NK-92 (cell line): ENCODE results near the gene POLR2J.
"Not testable (repeated sequence)": the region's sequence is repeated elsewhere in the genome, so short reads cannot be mapped to it uniquely, and the experiment has no call there.

Experiments
- DNase-seq: peaks from one replicate; lab custom pipeline; 2025; ENCODE audit not compliant: unreplicated experiment; lab: John Stamatoyannopoulos, UW

POLR2J gene

DNA sequence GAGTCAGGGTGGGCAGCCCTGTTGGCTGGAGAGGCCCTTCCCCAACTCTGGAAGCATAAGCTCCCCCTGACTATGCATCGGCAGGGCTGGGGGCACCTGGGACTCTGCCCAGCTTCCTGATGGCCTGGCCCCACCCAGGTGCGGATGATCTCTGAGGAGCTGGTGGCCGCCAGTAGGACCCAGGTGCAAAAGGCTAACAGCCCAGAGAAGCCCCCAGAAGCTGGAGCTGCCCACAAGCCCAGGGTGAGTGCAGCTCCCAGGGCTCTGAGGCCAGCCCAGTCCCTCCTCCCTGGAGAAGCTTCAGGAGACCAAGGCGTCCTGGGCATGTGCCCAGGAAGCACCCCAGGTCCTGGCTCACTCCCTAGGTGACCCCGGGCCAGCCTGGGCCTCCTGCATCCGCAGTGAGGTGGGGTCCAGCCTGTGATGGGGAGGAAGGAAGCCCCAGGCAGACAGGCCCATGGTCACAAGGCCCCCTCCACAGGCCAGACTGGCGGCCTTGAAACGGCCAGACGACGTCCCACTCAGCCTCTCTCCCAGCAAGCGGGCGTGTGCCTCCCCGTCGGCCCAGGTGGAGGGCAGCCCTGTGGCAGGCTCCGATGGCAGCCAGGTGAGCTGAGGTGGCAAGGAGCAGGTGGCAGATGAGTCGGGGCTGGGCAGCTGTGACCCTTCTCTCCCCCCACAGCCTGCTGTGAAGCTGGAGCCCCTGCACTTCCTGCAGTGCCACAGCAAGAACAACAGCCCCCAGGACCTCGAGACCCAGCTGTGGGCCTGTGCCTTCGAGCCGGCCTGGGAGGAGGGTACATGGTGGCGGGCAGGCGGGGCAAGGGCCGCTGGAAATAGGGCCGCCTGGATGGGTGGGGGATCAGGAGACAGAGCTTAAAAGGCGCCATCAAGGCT is 10.9 kb downstream of the POLR2J start:
- no peak for DNase-seq

DNA sequence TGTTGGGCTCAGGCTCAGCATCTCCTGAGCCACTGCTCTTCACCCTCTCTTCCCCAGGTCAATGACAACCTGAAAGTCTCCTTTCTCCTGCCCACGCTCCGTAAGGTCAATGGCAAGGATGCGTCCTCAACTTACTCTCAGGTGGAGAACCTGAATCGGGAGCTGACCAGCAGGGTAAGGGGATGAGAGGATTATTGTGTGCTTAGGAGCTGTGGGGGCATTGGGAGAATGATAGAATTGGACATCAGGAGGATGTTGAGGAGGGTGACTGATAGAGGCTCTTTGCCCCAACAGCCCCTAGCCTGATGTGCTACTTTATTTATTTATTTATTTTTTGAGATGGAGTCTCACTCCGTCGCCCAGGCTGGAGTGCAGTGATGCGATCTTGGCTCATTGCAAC is 12.6 kb downstream of the POLR2J start:
- no peak for DNase-seq

DNA sequence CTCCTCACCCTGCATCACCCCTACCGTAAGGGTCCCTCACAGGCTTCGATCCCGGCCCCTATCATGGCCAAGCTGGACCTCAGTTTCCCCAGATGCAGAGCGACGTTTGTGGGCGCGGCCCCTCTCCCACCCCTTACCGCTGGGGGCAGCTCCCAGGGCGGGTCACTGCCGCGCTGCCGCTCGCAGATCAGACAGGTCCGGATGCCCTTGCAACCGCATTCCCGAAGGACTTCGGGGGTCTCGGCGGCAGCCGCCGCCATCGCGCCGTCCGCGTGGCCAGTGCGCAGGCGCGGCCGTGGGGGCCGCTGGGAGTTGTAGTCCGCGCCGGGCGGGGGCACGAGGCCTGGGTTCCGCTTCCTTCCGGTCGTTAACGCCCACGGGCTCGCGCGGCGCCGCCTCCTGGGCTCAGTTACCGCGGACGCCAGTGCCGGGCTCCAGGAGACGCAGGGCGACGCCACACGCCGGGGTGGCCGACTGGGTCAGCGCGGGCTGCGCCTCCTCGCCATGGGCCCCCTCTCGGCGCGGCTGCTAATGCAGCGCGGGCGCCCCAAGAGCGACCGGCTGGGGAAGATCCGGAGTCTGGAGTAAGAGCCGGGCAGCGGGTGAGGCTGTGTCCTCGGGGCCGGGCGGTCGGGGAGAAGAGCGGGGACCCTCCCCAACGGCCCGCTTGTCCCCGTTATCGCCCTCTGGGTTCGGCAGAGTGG is 14.0 kb downstream of the POLR2J start, which contains the start of the genes ALKBH4 and LRWD1:
Gene ALKBH4, minus strand, starts transcription at position 287 of the 704 bp plus-strand sequence. Its CDS starts 27 bp downstream, at position 260.
Gene LRWD1, plus strand, starts transcription at position 408 of the 704 bp plus-strand sequence. Its CDS starts 97 bp downstream, at position 505.
- peak; percentile 40 for DNase-seq

DNA sequence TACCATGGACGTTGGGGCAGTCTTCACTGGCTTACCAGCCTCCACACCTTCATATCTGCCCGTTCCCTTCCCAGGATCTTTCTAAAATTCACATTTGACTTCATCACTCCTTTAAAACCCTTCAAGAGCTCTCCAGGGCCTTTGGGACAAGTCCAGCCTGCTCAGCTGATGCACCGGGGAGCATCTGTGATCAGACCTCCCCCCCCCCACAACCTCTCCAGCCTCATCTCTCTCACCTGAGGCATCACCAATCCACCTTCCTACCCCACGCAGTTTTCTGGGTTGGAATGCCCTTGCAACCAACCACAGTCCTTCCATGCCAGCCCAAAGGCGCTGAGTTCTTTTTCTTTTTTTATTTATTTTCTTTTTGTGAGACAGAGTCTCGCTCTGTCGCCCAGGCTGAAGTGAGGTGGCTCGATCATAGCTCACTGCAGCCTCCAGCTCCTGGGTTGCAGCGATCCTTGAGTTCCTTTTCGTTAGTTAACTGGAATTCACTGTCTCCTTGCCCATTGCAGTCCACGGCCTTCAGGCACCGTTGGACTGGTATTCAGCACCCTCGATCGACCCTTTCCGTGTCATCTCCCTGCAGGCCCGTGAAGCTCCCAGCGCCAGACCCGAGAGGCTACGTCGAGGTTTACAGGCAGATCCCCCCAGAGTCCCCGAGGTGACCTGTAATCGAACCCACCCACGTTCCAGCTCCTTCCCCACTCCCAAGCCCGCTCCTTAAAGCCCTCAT is 14.7 kb downstream of the POLR2J start:
- no peak for DNase-seq

DNA sequence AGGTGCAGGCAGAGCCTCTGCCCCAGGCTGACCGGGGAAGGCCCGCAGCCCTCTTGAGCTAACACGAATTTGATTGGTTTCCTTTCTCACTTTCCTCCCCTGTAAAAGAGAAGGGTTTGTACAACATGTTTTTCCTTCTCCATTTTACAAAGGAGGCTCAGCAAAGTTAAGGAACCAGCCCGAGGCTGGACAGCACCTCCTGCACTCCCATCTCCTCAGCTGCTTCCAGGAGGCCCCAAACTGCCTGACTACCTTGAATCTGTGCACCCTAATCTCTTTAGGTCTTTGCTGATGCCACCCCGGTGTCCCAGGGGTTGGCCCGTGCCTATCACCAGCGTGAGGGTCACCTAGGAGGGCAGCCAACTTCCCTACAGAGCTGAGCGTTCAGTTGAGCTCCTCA is 18.3 kb downstream of the POLR2J start:
- DNase-seq, result no peak

DNA sequence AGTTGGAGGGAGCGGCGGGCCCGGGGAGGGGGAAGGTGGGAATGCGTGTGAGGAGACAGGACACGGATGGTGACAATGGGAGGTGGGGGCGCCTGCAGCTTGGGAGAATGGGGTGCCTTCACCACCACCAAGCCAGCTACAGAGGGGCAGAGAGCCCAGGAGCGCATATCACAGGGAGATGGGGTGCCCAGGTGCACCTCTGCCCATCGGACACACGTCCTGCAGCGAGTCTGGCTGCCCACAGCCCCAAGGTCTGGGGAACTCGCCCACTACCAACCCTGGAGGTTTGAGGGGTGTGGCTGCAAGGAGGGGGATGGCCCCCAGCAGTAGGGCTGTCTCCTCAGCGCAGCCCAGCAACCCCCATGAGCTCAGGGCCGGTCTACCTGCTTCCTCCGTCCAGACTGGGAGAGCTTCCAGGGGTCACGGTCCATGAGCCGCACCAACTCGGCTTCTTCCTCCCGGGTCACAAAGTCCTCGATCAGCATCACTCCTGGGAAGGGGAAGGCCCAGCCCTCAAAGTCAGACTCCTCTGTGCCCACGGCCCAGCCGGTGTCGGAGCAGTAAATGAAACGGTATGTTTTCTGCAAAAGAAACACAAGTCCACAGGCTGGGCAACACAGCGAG is 19.4 kb downstream of the POLR2J start:
- DNase-seq, result no peak

DNA sequence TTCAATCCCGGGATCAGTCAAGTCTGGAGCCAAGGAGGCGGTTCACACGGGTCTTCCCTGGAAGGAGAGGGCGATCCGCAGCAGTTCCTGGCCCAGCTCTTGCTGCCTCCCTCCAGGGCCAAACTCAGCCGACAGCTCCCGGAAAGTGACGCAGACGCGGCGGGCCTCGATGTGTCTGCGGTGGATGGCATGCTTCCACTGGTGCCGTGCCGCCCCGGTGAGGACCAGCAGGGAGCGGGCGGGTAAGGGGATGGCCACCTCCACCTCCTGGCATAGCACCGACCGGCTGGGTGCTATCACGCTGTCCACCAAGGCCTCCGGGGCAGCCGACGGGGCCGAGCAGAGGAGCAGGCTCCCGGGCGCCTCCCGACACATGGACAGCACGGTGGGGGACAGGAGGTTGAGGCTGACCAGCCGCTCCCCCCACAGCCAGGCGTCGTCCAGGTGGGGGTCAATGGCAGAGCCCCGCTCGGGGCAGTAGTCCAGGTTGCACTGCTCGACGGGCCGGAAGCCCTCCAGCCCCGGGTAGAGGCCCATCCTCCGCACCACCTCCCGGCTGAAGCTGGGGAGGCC is 21.3 kb downstream of the POLR2J start:
- no peak for DNase-seq

DNA sequence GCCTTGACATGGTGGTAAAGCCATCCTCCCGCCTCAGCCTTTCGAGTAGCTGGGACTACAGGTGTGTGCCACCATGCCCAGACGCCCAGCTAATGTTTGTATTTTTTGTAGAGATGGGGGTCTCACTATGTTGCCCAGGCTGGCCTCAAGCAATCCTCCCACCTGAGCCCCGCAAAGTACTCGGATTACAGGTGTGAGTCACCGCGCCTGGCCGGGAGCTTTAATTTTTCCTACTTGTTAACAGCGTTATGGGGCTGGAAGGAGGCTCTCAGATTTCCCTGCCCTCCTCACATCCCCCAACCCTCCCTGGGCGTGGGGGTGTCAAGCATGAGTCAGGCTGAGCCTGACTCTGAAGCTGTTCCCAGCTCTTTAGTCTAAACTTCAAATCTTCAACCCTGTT is 22.4 kb downstream of the POLR2J start:
- no peak for DNase-seq

DNA sequence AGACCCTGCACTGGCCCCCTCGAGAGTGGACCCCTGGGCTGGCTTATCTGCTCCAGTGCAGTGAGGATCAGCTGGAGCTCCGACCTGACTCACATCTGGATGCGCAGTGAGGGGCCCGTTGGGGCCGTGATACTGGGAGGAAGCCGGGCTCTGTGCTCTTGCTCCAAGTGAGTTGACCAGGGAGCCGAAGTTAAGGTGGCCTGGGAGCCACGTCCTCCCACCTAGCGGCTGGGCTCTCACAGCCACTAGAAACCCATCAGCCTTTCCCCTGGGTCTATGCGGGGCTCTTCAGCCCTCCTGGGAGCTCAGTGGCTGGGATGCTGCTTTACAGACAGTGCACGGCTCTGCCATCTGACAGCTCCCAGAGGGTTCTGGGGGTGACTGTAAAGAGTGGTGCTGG is 23.1 kb downstream of the POLR2J start:
- DNase-seq, result no peak

DNA sequence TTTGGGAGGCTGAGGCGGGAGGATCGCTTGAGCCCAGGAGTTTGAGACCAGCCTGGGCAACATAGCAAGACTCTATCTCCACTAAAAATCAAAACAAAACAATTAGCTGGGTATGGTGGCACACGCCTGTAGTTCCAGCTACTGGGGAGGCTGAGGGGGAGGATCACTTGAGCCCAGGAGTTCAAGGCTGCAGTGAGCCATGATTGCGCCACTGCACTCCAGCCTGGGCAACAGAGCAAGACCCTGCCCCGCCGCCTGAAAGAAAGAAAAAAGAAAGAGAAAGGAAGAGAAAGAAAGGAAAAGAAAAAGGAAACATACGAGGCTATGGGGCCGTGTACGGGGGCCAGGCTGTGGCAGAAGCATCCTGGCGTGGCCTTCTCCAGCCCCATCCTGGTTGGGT is 23.8 kb downstream of the POLR2J start:
- DNase-seq, result not testable (repeated sequence)

DNA sequence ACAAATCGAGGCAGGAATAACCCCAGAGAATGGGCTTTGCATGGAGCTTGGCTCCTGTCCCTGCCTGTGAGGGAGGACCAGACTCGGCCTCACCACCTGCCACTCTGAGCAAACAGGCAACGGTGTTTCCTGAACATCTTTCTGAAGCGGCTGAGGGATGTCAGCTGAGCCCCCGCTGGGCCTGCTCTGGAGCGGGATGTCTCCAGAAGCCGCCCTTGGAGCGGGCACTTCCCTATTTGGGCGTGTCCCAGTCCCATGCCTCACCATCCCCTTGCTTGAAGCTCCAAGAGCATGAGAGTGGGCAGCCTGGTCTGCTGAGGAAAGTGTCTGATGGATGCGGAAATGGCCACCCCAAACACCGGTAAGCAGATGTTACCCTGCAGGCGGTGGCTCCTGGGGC is 24.3 kb downstream of the POLR2J start:
- no peak for DNase-seq

DNA sequence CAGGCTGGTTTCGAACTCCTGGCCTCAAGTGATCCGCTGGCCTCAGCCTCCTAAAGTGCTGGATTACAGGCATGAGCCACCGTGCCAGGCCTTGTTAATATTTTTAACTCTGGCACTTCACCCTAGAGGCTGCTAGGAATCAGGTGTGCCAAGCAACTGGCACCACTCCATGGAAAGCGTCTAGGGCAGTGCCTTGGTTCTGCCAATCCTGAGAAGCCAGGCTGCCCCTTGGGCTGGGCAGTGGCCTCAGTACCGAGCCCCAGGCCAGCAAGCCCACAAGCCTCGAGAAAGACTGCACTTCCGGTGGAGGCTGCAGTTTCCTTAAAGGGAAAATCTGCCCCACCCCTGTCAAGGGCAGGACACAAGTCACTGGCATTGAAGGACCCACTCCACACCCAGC is 25.4 kb downstream of the POLR2J start:
- DNase-seq, result no peak

DNA sequence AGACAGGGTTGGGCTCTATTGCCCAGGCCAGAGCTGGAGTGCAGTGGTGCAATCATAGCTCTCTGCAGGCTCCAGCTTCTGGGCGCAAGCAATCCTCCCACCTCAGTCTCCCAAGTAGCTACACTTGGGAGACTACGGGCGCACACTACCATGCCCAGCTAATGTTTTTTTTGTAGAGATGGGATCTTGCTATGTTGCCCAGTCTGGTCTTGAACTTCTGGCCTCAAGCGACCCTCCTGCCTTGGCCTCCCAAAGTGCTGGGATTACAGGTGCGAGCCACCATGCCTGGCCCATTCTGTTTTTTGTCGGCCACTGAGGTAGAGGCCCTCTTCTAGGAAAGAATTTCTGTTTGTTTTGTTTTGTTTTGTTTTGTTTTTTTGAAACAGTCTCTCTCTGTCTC is 26.3 kb downstream of the POLR2J start:
- DNase-seq, result no peak

DNA sequence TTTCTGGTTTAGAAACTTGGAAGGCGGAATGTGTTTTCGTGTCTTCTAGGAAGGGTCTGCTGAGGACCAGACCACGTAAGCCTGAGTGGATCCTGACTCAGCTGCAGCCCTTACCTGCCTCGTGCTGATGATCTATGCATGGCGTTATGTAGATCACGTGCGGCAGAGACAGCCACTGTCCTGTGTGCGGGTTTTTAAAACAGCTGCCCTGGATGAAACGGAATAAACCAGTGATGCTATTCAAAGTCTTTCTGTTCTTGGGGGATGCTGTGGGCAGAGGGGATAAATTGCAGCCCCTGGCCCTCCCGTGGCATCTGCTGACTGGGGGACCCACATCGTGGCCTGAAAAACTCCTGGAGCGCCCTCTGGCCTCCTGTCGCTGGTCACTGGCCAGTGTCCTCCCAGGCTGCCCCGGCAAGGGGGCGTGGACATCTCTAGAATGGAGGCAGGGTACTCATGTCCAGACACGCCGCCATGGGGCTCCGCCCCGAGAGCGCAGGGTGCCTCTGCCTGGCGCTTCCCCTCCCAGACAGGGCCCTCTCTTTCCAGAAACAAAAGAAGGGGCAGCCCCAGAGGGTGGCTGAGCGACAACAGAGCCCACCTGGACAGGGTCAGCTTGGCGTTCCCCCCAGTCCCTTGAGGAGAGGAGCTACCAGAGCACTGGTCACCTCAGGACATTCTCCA is 27.2 kb downstream of the POLR2J start:
- no peak for DNase-seq

DNA sequence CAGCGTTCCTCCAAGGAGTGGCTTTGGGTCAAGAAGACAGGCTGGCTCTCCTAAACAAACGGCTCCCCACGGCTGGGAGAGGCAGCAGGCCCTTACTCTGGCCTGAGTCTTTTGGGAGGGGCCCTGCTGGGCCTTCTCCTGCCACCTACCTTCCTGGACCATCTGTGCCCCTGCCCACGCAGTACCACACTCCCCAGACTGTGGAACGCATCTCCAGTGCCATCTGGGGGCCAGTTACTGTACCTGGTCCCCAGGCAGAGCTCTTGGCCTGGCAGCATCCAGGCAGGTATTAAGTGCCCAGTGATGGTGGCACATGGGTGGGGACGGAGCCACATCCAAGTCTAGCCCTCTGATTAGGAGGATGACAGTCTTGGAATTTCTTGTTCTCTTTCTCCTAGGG is 28.5 kb downstream of the POLR2J start:
- no peak for DNase-seq

DNA sequence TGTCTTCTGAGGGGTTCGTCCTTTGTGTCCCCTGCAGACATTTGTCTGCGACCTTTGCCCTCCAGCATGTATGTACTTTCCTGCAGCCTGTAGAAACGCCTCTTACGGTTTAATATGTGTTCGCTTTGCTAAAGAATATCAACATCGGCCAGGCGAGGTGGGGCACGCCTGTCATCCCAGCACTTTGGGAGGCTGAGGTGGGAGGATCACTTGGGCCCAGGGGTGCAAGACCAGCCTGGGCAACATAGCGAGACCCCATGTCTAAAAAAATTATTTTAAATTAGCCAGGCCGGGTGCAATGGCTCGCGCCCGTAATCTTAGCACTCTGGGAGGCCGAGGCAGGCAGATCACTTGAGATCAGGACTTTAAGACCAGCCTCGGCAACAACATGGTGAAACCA is 29.6 kb downstream of the POLR2J start:
- DNase-seq, result no peak

DNA sequence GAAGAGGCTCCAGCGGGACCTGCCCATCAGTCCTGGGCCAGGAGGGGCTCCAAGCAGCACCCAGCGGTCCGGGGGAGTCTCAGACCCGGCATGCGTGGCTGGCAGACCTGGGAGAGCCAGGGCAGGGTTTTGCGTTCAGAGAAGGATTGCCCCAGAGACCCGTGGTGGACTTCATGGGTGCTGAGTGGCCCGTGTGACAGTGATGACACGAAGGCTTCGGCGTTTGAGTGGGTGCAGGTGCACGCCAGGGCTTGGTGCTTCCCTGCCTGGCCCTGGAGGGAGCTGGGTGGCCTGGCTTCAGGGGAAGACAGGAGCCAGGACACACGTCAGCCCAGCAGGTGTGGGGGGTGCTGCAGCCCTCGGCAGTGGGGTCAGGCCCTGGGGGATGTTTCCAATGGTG is 31.4 kb downstream of the POLR2J start:
- no peak for DNase-seq

DNA sequence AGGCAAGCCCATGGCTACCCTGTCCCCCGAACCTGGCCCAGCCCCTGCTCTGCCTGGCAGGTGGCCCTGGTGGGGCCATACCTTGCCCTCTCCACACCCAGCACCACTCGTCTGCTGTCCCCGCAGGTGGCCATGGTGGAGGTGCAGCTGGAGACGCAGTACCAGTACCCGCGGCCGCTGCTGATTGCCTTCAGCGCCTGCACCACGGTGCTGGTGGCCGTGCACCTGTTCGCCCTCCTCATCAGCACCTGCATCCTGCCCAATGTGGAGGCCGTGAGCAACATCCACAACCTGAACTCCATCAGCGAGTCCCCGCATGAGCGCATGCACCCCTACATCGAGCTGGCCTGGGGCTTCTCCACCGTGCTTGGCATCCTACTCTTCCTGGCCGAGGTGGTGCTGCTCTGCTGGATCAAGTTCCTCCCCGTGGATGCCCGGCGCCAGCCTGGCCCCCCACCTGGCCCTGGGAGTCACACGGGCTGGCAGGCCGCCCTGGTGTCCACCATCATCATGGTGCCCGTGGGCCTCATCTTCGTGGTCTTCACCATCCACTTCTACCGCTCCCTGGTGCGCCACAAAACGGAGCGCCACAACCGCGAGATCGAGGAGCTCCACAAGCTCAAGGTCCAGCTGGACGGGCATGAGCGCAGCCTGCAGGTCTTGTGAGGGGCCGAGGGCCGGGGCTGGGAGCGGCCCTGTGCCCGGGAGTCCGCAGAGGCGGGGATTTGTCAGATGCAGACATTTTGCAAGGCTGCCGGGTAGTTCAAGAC is 32.1 kb downstream of the POLR2J start:
- no peak for DNase-seq

DNA sequence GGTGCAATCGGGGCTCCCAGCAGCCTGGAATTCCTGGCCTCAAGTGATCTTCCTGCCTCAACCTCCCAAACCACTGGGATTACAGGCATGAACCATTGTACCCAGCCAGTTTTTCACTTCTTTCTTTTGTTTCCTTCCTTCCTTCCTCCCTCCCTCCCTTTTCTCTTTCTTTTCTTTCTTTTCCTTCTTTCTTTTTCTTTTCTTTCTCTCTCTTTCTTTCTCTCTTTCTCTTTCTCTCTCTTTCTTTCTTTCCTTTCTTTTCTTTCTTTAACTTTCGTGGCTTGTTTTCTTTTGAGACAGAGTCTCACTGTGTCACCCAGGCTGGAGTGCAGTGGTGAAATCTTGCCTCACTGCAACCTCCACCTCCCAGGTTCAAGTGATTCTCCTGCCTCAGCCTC is 33.0 kb downstream of the POLR2J start:
- DNase-seq, result no peak
